Measurements from ENCODE around the gene HNRNPL. TPM values are rescaled to one million over a fixed set of nuclear protein-coding genes. Genes with fewer than 3 reads are reported as not detected.

Gene HNRNPL
- total RNA-seq, 2 experiments from 2014 or later = 457 to 464 TPM

DNA sequence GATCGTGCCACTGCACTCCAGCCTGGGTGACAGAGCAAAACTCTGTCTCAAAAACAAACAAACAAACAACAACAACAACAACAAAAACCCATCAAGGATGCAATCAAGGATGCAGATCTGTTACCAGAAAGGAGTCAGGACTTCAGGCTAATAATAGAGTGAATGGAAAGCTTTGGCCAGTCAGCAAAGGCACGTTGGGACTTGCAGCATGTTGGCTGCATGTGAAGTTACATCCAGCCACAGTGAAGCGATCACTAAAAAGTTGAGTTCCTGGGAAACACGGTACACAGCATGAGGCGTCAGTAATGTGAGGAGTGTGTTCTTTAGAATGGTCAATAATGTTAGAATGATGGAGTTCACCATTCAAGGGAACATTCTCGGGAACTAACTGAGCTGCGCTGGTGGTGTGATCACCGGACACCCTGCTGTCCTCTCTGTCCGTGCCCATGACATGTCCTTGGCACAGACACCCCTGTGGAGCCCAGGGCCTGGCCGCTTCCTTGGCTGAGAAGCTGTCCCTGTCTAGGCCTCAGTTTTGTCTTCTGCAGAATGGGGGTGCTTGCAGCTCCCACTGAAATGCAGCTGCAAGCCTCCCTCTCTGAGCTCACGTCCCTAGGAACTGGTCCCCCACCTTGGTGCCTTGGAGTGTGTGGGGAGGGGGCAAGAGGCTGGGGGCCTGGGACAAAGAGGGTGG, 63.1 kb downstream of the HNRNPL start:
- Mint-ChIP-seq H3K27ac (no peak overlapping the region), H3K4me1 (peaks cover 2% of the 10 kb centered on the region), H3K36me3 (ENCODE audit: low read depth) (no peaks in the 10 kb centered on the region), H3K4me3 (no peak overlapping the region), H3K27me3 (peaks cover under 1% of the 10 kb centered on the region), H3K9me3 (no peaks in the 10 kb centered on the region)
- POLR2A ChIA-PET = no interaction called here
- CTCF ChIA-PET = interaction anchor here (0.7 to 1.4 kb wide), 3 partner anchors 17 to 55 kb away, joined by 3 to 5 read pairs (median 4); no protein-coding TSS in a partner anchor
- DNase-seq = no peak

Other genes with a start within 250 kb of the HNRNPL start
- gene MAP4K1, start 232.0 kb downstream of the HNRNPL start, total RNA-seq = 100 to 1,000 TPM; 374 to 383 TPM
- 100 to 1,000 TPM; 297 TPM for gene EIF3K, start 230.8 kb downstream of the HNRNPL start, total RNA-seq
- gene ACTN4, start 202.3 kb downstream of the HNRNPL start, total RNA-seq = 100 to 1,000 TPM; 532 to 534 TPM
- gene CAPN12, start 105.5 kb downstream of the HNRNPL start, total RNA-seq = 10 to 100 TPM; 22.9 to 24.9 TPM
- not detected for gene LGALS7, start 76.5 kb downstream of the HNRNPL start, total RNA-seq
- not detected for gene LGALS7B, start 60.8 kb downstream of the HNRNPL start, total RNA-seq
- gene LGALS4, start 37.0 kb downstream of the HNRNPL start, total RNA-seq = under 1 TPM; 0.81 to 0.93 TPM
- 100 to 1,000 TPM; 188 to 195 TPM for gene ECH1, start 18.2 kb downstream of the HNRNPL start, total RNA-seq
- 10 to 100 TPM; 79.9 to 82.2 TPM for gene RINL, start 28.3 kb upstream of the HNRNPL start, total RNA-seq
- gene SIRT2, start 49.6 kb upstream of the HNRNPL start, total RNA-seq = 10 to 100 TPM; 51.4 to 53.2 TPM
- 10 to 100 TPM; 40.2 to 40.8 TPM for gene NFKBIB, start 50.0 kb upstream of the HNRNPL start, total RNA-seq
- under 1 TPM; 0.80 to 0.83 TPM for gene CCER2, start 62.2 kb upstream of the HNRNPL start, total RNA-seq
- gene SARS2, start 80.8 kb upstream of the HNRNPL start, total RNA-seq = 10 to 100 TPM; 28.4 to 32.7 TPM
- 10 to 100 TPM; 44.6 to 48.5 TPM for gene MRPS12, start 81.0 kb upstream of the HNRNPL start, total RNA-seq
- under 1 TPM in 1 of 2 experiments, not detected in 1; 0.20 TPM for gene FBXO17, start 125.8 kb upstream of the HNRNPL start, total RNA-seq
- under 1 TPM in 1 of 2 experiments, not detected in 1; 0.18 TPM for gene FBXO27, start 182.6 kb upstream of the HNRNPL start, total RNA-seq
- gene ACP7, start 234.4 kb upstream of the HNRNPL start, total RNA-seq = not detected

Measured in activated CD4-positive, alpha-beta memory T cell treated with anti-CD3 and anti-CD28 coated beads, Interleukin-2, amount 10 ng/mL, durations not matched to agents 7 days and 5 days (primary cell).